ENCODE results near the gene SPAG7.
A peak's percentile ranks its signal among the peaks of the same experiment; 100 is the strongest.

Gene SPAG7

GRCh38 chr17:4949321-4950074 lies 18.1 kb downstream of the SPAG7 start:
- Mint-ChIP-seq H3K4me1 (peaks cover 36% of the 10 kb centered on the region), H3K9me3 (no peaks in the 10 kb centered on the region), H3K36me3 (peaks cover 15% of the 10 kb centered on the region), H3K27ac (peak overlapping the region; percentile 97), H3K4me3 (peak overlapping the region; percentile 99), H3K27me3 (no peaks in the 10 kb centered on the region)
- DNase-seq (ENCODE audit: low spot score in 2 of 2): peak; percentile 79 to 85
- peak; percentile 62 for ATAC-seq (ENCODE audit: low read depth)

- Mint-ChIP-seq H3K27me3 (no peaks in the 10 kb centered on the region), H3K4me3 (peak overlapping the region; percentile 99), H3K9me3 (no peaks in the 10 kb centered on the region), H3K27ac (peak overlapping the region; percentile 97), H3K36me3 (peaks cover 19% of the 10 kb centered on the region), H3K4me1 (peaks cover 42% of the 10 kb centered on the region)
- ATAC-seq (ENCODE audit: low read depth) (peak; percentile 57), DNase-seq (ENCODE audit: low spot score in 2 of 2) (peak; percentile 73 to 80)
Observed at GRCh38 chr17:4948931-4949320, 18.7 kb downstream of the SPAG7 start.

GRCh38 chr17:4948166-4948930 lies 19.3 kb downstream of the SPAG7 start, which contains the start of gene PFN1:
Gene PFN1 (minus strand): TSS chr17:4948530. CDS start chr17:4948394, 136 bp downstream.
- DNase-seq (ENCODE audit: low spot score in 2 of 2) (peak; percentile 66 to 87), ATAC-seq (ENCODE audit: low read depth) (peak; percentile 49)
- peaks cover 45% of the 10 kb centered on the region for H3K4me1 Mint-ChIP-seq
- no peaks in the 10 kb centered on the region for H3K27me3 Mint-ChIP-seq
- peak within 1 kb of the TSS; percentile 97 for H3K27ac Mint-ChIP-seq
- H3K4me3 Mint-ChIP-seq: peak within 1 kb of the TSS; percentile 99
- peaks cover 19% of the 10 kb centered on the region for H3K36me3 Mint-ChIP-seq
- no peaks in the 10 kb centered on the region for H3K9me3 Mint-ChIP-seq

GRCh38 chr17:4947411-4948165 lies 20.0 kb downstream of the SPAG7 start:
- ATAC-seq (ENCODE audit: low read depth) (peak; percentile 15), DNase-seq (ENCODE audit: low spot score in 2 of 2) (peak in 1 of 2 donors; percentile 54)
- Mint-ChIP-seq H3K27me3 (no peaks in the 10 kb centered on the region), H3K4me1 (peaks cover 51% of the 10 kb centered on the region), H3K36me3 (peaks cover 19% of the 10 kb centered on the region), H3K27ac (peak overlapping the region; percentile 97), H3K4me3 (peak overlapping the region; percentile 99), H3K9me3 (no peaks in the 10 kb centered on the region)

GRCh38 chr17:4947010-4947410 lies 20.6 kb downstream of the SPAG7 start:
- Mint-ChIP-seq H3K36me3 (peaks cover 23% of the 10 kb centered on the region), H3K4me3 (peak overlapping the region; percentile 99), H3K27ac (peak overlapping the region; percentile 97), H3K4me1 (peaks cover 56% of the 10 kb centered on the region), H3K9me3 (no peaks in the 10 kb centered on the region), H3K27me3 (no peaks in the 10 kb centered on the region)
- DNase-seq (ENCODE audit: low spot score in 2 of 2) (no peak), ATAC-seq (ENCODE audit: low read depth) (no peak)

GRCh38 chr17:4946312-4946976 lies 21.2 kb downstream of the SPAG7 start:
- Mint-ChIP-seq H3K9me3 (no peaks in the 10 kb centered on the region), H3K27me3 (no peaks in the 10 kb centered on the region), H3K27ac (peak overlapping the region; percentile 97), H3K4me1 (peaks cover 61% of the 10 kb centered on the region), H3K36me3 (peaks cover 27% of the 10 kb centered on the region), H3K4me3 (peak overlapping the region; percentile 99)
- DNase-seq (ENCODE audit: low spot score in 2 of 2): no peak
- no peak for ATAC-seq (ENCODE audit: low read depth)

DNA sequence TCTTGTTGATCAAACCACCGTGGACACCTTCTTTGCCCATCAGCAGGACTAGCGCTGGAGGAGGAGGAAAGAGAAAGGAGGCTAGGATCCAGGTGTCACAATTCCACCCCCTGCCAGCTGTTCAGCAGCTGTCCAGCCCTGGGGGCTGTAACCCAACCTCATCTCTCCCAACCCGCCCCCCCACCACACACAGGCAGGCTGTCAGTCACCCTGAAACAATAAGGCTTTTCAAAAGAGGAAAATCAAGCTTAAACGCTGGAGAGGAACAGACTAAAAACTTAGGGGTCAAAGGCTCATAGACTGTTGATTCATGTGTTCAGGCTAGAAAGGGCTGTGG lies 21.7 kb downstream of the SPAG7 start:
- H3K36me3 Mint-ChIP-seq: peaks cover 27% of the 10 kb centered on the region
- peaks cover 62% of the 10 kb centered on the region for H3K4me1 Mint-ChIP-seq
- DNase-seq (ENCODE audit: low spot score in 2 of 2) (no peak), ATAC-seq (ENCODE audit: low read depth) (no peak)
- peak overlapping the region; percentile 99 for H3K4me3 Mint-ChIP-seq
- H3K9me3 Mint-ChIP-seq: no peaks in the 10 kb centered on the region
- no peaks in the 10 kb centered on the region for H3K27me3 Mint-ChIP-seq
- H3K27ac Mint-ChIP-seq: peak overlapping the region; percentile 97

- H3K27me3 Mint-ChIP-seq: no peaks in the 10 kb centered on the region
- DNase-seq (ENCODE audit: low spot score in 2 of 2): no peak
- H3K4me1 Mint-ChIP-seq: peaks cover 61% of the 10 kb centered on the region
- peak overlapping the region; percentile 93 for H3K27ac Mint-ChIP-seq
- H3K9me3 Mint-ChIP-seq: no peaks in the 10 kb centered on the region
- peaks cover 27% of the 10 kb centered on the region for H3K36me3 Mint-ChIP-seq
- no peak for ATAC-seq (ENCODE audit: low read depth)
- peak overlapping the region; percentile 99 for H3K4me3 Mint-ChIP-seq
Observed at GRCh38 chr17:4945176-4945943, 22.3 kb downstream of the SPAG7 start.

- Mint-ChIP-seq H3K27ac (peak overlapping the region; percentile 93), H3K4me3 (peak overlapping the region; percentile 99), H3K36me3 (peaks cover 27% of the 10 kb centered on the region), H3K27me3 (no peaks in the 10 kb centered on the region), H3K9me3 (no peaks in the 10 kb centered on the region), H3K4me1 (peaks cover 61% of the 10 kb centered on the region)
- no peak for ATAC-seq (ENCODE audit: low read depth)
- DNase-seq (ENCODE audit: low spot score in 2 of 2): no peak
Observed at GRCh38 chr17:4944554-4945175, 23.0 kb downstream of the SPAG7 start.

GRCh38 chr17:4944163-4944553 lies 23.5 kb downstream of the SPAG7 start:
- H3K27ac Mint-ChIP-seq: peak overlapping the region; percentile 93
- ATAC-seq (ENCODE audit: low read depth): no peak

DNA sequence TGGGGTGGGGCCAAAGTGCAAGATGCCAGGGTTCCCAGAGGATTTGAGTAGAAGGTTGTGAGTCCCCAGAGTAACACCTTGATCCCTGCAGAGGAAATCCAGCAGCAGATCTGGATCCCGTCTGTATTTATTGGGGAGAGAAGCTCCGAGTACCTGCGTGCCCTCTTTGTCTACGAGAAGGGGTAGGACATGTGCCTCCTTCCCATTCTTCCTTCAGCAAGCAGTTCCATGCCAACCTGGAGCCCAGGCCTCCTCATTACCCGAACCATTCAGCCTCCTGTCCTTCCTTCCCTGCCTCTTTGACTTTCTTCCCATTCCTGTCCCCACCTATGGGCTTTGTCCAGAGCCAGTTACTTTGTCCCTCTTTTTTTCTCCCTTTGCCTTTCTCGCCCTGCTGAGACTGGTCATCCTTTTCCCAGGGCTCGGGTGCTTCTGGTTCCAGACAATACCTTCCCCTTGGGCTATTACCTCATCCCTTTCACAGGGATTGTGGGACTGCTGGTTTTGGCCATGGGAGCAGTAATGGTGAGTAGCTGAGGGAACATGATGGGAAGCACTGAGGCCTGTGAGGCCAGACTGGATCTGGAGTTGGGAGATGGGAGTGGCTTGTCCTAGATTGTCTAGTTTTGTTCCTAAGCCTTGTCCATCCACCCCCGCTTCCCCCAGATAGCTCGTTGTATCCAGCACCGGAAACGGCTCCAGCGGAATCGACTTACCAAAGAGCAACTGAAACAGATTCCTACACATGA lies 24.7 kb downstream of the SPAG7 start:
- DNase-seq (ENCODE audit: low spot score in 2 of 2) (no peak), ATAC-seq (ENCODE audit: low read depth) (no peak)
- peaks cover 29% of the 10 kb centered on the region for H3K36me3 Mint-ChIP-seq
- H3K4me3 Mint-ChIP-seq: peak overlapping the region; percentile 7
- no peaks in the 10 kb centered on the region for H3K27me3 Mint-ChIP-seq
- H3K4me1 Mint-ChIP-seq: peaks cover 69% of the 10 kb centered on the region
- peak overlapping the region; percentile 37 for H3K27ac Mint-ChIP-seq
- no peaks in the 10 kb centered on the region for H3K9me3 Mint-ChIP-seq

More at GRCh38 chr17:4944163-4944553, 23.5 kb downstream of the SPAG7 start:
- H3K27me3 Mint-ChIP-seq: no peaks in the 10 kb centered on the region
- DNase-seq (ENCODE audit: low spot score in 2 of 2): no peak
- H3K4me1 Mint-ChIP-seq: peaks cover 63% of the 10 kb centered on the region
- H3K4me3 Mint-ChIP-seq: peak overlapping the region; percentile 99
- peaks cover 27% of the 10 kb centered on the region for H3K36me3 Mint-ChIP-seq
- no peaks in the 10 kb centered on the region for H3K9me3 Mint-ChIP-seq

GRCh38 chr17:4941319-4941610 lies 26.4 kb downstream of the SPAG7 start:
- peaks cover 23% of the 10 kb centered on the region for H3K36me3 Mint-ChIP-seq

More at GRCh38 chr17:4941319-4941610, 26.4 kb downstream of the SPAG7 start:
- no peak for DNase-seq (ENCODE audit: low spot score in 2 of 2)
- Mint-ChIP-seq H3K27ac (peak overlapping the region; percentile 92), H3K4me1 (peaks cover 62% of the 10 kb centered on the region), H3K4me3 (peak overlapping the region; percentile 90), H3K27me3 (no peaks in the 10 kb centered on the region), H3K9me3 (no peaks in the 10 kb centered on the region)
- ATAC-seq (ENCODE audit: low read depth): no peak

All from memory B cell (primary cell).